HG02870 (cell line): ENCODE data around the gene TRIM36.

Experiments
- ATAC-seq: cut with Tn5 transposase; IDR thresholded peaks from one replicate; pipeline ENCODE4 v1.9.1; 2021; ENCODE audit warnings: mild to moderate bottlenecking, moderate library complexity; ENCODE audit not compliant: unreplicated experiment

The TRIM36 gene

GRCh38 chr5:115169487-115170133 lies at the start of gene TRIM36:
Gene TRIM36 (minus strand): TSS chr5:115169908. CDS start chr5:115169634, 274 bp downstream.
- peak; percentile 97 for ATAC-seq

GRCh38 chr5:115214541-115214940 lies 44.8 kb upstream of the TRIM36 start:
- no peak for ATAC-seq

GRCh38 chr5:115209279-115209678 lies 39.6 kb upstream of the TRIM36 start:
- ATAC-seq = peak; percentile 99

GRCh38 chr5:115202952-115203351 lies 33.2 kb upstream of the TRIM36 start:
- no peak for ATAC-seq

GRCh38 chr5:115196161-115196560 lies 26.5 kb upstream of the TRIM36 start:
- ATAC-seq = no peak

GRCh38 chr5:115194676-115195075 lies 25.0 kb upstream of the TRIM36 start:
- no peak for ATAC-seq

GRCh38 chr5:115193295-115193694 lies 23.6 kb upstream of the TRIM36 start:
- ATAC-seq = no peak

GRCh38 chr5:115192098-115192497 lies 22.4 kb upstream of the TRIM36 start:
- no peak for ATAC-seq

- no peak for ATAC-seq
Measured at GRCh38 chr5:115191474-115192031, 21.8 kb upstream of the TRIM36 start.

- no peak for ATAC-seq
Measured at GRCh38 chr5:115190388-115190787, 20.7 kb upstream of the TRIM36 start.

GRCh38 chr5:115189866-115190265 lies 20.2 kb upstream of the TRIM36 start:
- ATAC-seq = no peak

- no peak for ATAC-seq
Measured at GRCh38 chr5:115186794-115187193, 17.1 kb upstream of the TRIM36 start.

GRCh38 chr5:115184770-115185169 lies 15.1 kb upstream of the TRIM36 start:
- no peak for ATAC-seq

GRCh38 chr5:115181757-115182156 lies 12.0 kb upstream of the TRIM36 start:
- ATAC-seq = no peak

- peak; percentile 58 for ATAC-seq
Measured at GRCh38 chr5:115180165-115180709, 10.5 kb upstream of the TRIM36 start.

- peak; percentile 40 for ATAC-seq
Measured at GRCh38 chr5:115179394-115180164, 9.9 kb upstream of the TRIM36 start.

GRCh38 chr5:115179030-115179393 lies 9.3 kb upstream of the TRIM36 start:
- ATAC-seq = no peak

- no peak for ATAC-seq
Measured at GRCh38 chr5:115170929-115171510, 1.3 kb upstream of the TRIM36 start.

GRCh38 chr5:115170134-115170928 lies 623 bp upstream of the TRIM36 start:
- peak; percentile 40 for ATAC-seq

- ATAC-seq = peak; percentile 0
Measured at GRCh38 chr5:115168829-115169486, 750 bp downstream of the TRIM36 start.
